Fibroblast of lung (primary cell): Measurements from ENCODE around the gene DDAH2.

Source experiments
- CTCF ChIP-seq, 2 donors: IDR thresholded peaks in 1 of 2; conservative IDR thresholded peaks in 1 of 2; 1 replicate in 1 of 2; 2 replicates in 1 of 2; pipeline ENCODE4 v1.5.1; 2011 to 2012; ENCODE audit warnings: low read length in 2 of 2, control low read depth in 1 of 2, inconsistent platforms in 1 of 2, low read depth in 1 of 2, mild to moderate bottlenecking in 1 of 2
- EZH2 ChIP-seq: IDR thresholded peaks from 2 replicates; pipeline ENCODE4 v1.5.1; 2012; ENCODE audit warnings: low read length, control low read depth, mild to moderate bottlenecking; ENCODE audit errors: missing control alignments

DNA sequence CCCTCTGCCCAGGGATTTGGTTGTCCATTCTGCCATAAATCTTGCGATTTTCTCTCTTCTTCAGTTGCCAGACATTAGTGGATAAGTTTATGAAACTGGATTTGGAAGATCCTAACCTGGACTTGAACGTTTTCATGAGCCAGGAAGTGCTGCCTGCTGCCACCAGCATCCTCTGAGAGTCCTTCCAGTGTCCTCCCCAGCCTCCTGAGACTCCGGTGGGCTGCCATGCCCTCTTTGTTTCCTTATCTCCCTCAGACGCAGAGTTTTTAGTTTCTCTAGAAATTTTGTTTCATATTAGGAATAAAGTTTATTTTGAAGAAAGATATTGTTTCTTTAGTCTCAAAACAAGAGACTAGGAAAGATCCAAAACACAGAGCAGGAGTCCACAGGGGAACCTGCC is 33.3 kb upstream of the DDAH2 start, which contains the start of gene SAPCD1:
- no peak for TF ChIP-seq CTCF (conservative IDR thresholded peaks at IDR 0.05 in 1 of 2, IDR thresholded peaks at IDR 0.05 in 1 of 2; ENCODE audit: low read depth in 1 of 2, low read length in 2 of 2)
- TF ChIP-seq EZH2, result no peak
